PC-9 (cell line): ENCODE measurements around the gene LDLRAD3. TPM values are rescaled to one million over a fixed set of nuclear protein-coding genes. Genes with fewer than 3 reads are reported as not detected.

Source experiments
- BruUV-seq: library from RNA; stranded (reverse); fragments of 400-500 nt; replicated peaks from 2 replicates; lab custom pipeline; 2021; lab: Mats Ljungman, UMichigan
- CTCF ChIA-PET: fragments of 300-600 bp; sonication (Branson Sonifier 250); formaldehyde crosslinking; loops from one replicate; lab custom pipeline; 2022; ENCODE audit warnings: antibody characterized with exemption; lab: Charles Lee
- POLR2A ChIA-PET: fragments of 300-600 bp; sonication (Branson Sonifier 250); formaldehyde crosslinking; loops from one replicate; lab custom pipeline; 2022; ENCODE audit warnings: antibody characterized with exemption; ENCODE audit not compliant: unreplicated experiment; lab: Charles Lee
- DNase-seq, 2 experiments: peaks; one replicate each; pipeline versions ENCODE4 v3.0.0 to v3.0.0-alpha.2; 2015 to 2022; ENCODE audit warnings: mixed read lengths in 1 of 2
- H2AFZ ChIP-seq: fragments of 200-600 bp; sonication (generic); 2 replicates; pipeline ENCODE4 v1.8.1; 2017; ENCODE audit warnings: antibody characterized with exemption
- H3F3A ChIP-seq: fragments of 200-600 bp; sonication (generic); 2 replicates; pipeline ENCODE4 v1.8.1; 2017; ENCODE audit warnings: antibody characterized with exemption, mild to moderate bottlenecking, low read depth; ENCODE audit not compliant: insufficient read depth
- H3K27ac ChIP-seq: fragments of 200-600 bp; sonication (generic); 2 replicates; pipeline ENCODE4 v1.6.1; 2016; ENCODE audit warnings: mixed run types
- H3K27me3 ChIP-seq: fragments of 200-600 bp; sonication (generic); 2 replicates; pipeline ENCODE4 v1.6.1; 2016; ENCODE audit warnings: low read depth, mixed run types; ENCODE audit not compliant: insufficient read depth
- H3K36me3 ChIP-seq: fragments of 200-600 bp; sonication (generic); 2 replicates; pipeline ENCODE4 v1.6.1; 2016; ENCODE audit warnings: low read depth, mixed run types
- H3K4me1 ChIP-seq: fragments of 200-600 bp; sonication (generic); replicated peaks from 2 replicates; pipeline ENCODE4 v1.6.1; 2016; ENCODE audit warnings: mixed run types; ENCODE audit not compliant: insufficient read depth
- H3K4me2 ChIP-seq: fragments of 200-600 bp; sonication (generic); 2 replicates; pipeline ENCODE4 v1.6.1; 2017; ENCODE audit warnings: mixed run types
- H3K4me3 ChIP-seq: fragments of 200-600 bp; sonication (generic); 2 replicates; pipeline ENCODE4 v1.6.1; 2016; ENCODE audit warnings: mixed run types
- H3K79me2 ChIP-seq: fragments of 200-600 bp; sonication (generic); 2 replicates; pipeline ENCODE4 v1.6.1; 2017; ENCODE audit warnings: low read depth, mixed run types
- H3K9me2 ChIP-seq: fragments of 200-600 bp; sonication (generic); 2 replicates; pipeline ENCODE4 v1.8.1; 2017; ENCODE audit warnings: mild to moderate bottlenecking; ENCODE audit not compliant: insufficient read depth
- H3K9me3 ChIP-seq: fragments of 200-600 bp; sonication (generic); 2 replicates; pipeline ENCODE4 v1.8.1; 2016; ENCODE audit warnings: low read depth; ENCODE audit not compliant: insufficient read depth
- H4K20me1 ChIP-seq: fragments of 200-600 bp; sonication (generic); 2 replicates; pipeline ENCODE4 v1.8.1; 2017; ENCODE audit not compliant: insufficient read depth
- EZH2 ChIP-seq: fragments of 200-600 bp; sonication (generic); IDR thresholded peaks from 2 replicates; pipeline ENCODE4 v1.8.0; 2017; ENCODE audit warnings: antibody characterized with exemption, low read depth
- intact Hi-C: fragments of 100-400 bp; cut with micrococcal nuclease; formaldehyde crosslinking; loops from one replicate; pipeline ENCODE4 v1.10.0; 2022; ENCODE audit not compliant: unreplicated experiment
- total RNA-seq: library from RNA; stranded (reverse); gene quantifications from 2 replicates; pipeline ENCODE4 v1.2.3, GENCODE V29; 2021
- TF ChIP-seq, protein P1 (sequence below): fragments of 200-600 bp; sonication (generic); conservative IDR thresholded peaks from 2 replicates; pipeline ENCODE4 v1.6.1; 2017; ENCODE audit warnings: mixed run types, antibody characterized with exemption, mild to moderate bottlenecking, moderate library complexity

The LDLRAD3 gene
- total RNA-seq, 1 experiment from 2014 or later, result 15.9 TPM

GRCh38 chr11:36150986-36151385 is 207.1 kb downstream of the LDLRAD3 start:
- ChIA-PET POLR2A (interaction anchor here (0.7 kb wide), 1 partner anchor 155 kb away, joined by 4 read pairs; no protein-coding TSS in a partner anchor), CTCF (interaction anchor here (2.1 kb wide), 1 partner anchor 329 kb away, joined by 16 read pairs; no protein-coding TSS in a partner anchor)
- TF ChIP-seq, protein P1, sequence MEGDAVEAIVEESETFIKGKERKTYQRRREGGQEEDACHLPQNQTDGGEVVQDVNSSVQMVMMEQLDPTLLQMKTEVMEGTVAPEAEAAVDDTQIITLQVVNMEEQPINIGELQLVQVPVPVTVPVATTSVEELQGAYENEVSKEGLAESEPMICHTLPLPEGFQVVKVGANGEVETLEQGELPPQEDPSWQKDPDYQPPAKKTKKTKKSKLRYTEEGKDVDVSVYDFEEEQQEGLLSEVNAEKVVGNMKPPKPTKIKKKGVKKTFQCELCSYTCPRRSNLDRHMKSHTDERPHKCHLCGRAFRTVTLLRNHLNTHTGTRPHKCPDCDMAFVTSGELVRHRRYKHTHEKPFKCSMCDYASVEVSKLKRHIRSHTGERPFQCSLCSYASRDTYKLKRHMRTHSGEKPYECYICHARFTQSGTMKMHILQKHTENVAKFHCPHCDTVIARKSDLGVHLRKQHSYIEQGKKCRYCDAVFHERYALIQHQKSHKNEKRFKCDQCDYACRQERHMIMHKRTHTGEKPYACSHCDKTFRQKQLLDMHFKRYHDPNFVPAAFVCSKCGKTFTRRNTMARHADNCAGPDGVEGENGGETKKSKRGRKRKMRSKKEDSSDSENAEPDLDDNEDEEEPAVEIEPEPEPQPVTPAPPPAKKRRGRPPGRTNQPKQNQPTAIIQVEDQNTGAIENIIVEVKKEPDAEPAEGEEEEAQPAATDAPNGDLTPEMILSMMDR, result no peak
- no peak for TF ChIP-seq EZH2
- intact Hi-C loops, result loop anchor here (1.0 to 5.0 kb wide), 7 partner anchors 113 to 1225 kb away; no protein-coding TSS in a partner anchor
- Histone ChIP-seq H2AFZ (no peak overlapping the region), H4K20me1 (no peaks in the 10 kb centered on the region), H3K79me2 (no peaks in the 10 kb centered on the region), H3K4me3 (no peak overlapping the region), H3K4me2 (no peak overlapping the region), H3K4me1 (peaks cover 30% of the 10 kb centered on the region), H3K9me2 (no peaks in the 10 kb centered on the region), H3F3A (peaks cover 26% of the 10 kb centered on the region), H3K36me3 (no peaks in the 10 kb centered on the region), H3K27me3 (no peaks in the 10 kb centered on the region), H3K27ac (peak overlapping the region; percentile 89), H3K9me3 (no peaks in the 10 kb centered on the region)
- DNase-seq, result no peak
- no TSS peak for BruUV-seq

DNA sequence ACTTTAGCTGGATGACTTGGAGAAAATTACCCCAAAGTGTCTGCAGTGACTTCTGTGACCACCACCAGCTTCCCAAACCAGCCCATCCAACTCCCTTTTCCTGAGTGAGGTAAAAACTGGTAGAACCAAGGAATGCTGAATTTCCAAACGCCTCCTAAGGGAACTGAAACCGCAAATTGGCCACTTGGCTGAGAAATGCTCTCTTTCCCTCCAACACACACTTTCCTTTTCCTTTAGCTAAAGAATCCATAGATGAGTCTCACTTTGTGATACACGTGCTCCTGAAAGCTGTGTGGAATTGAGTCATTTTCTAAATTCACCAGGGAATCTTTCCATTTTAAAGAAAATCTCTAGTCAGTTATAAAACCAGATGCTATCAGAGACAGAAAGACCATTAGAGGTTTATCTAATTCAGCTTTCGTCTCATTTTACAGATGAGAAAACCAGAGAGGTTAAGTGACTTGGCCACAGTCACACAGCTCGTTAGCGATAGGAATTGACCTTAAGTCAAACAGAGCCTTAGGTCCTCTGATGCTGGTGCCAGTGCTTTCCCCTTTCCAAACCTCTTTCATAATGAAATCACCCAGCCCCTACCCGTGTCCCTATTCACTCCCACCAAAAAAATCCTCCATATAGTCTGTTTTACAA is 208.2 kb downstream of the LDLRAD3 start:
- no peak overlapping the region for H3K4me3 ChIP-seq
- ChIA-PET CTCF (no interaction called here), POLR2A (interaction anchor here (0.7 kb wide), 1 partner anchor 156 kb away, joined by 4 read pairs; no protein-coding TSS in a partner anchor)
- no peaks in the 10 kb centered on the region for H3K36me3 ChIP-seq
- H3K4me1 ChIP-seq, result peaks cover 30% of the 10 kb centered on the region
- H3K9me2 ChIP-seq, result no peaks in the 10 kb centered on the region
- no peak overlapping the region for H2AFZ ChIP-seq
- H4K20me1 ChIP-seq, result no peaks in the 10 kb centered on the region
- H3K27ac ChIP-seq, result no peak overlapping the region
- no TSS peak for BruUV-seq
- no peak for TF ChIP-seq EZH2
- TF ChIP-seq, protein P1, result no peak
- intact Hi-C loops, result loop anchor here (5.0 kb wide), 1 partner anchor 325 kb away; no protein-coding TSS in a partner anchor
- H3K4me2 ChIP-seq, result no peak overlapping the region
- H3K79me2 ChIP-seq, result no peaks in the 10 kb centered on the region
- H3K9me3 ChIP-seq, result no peaks in the 10 kb centered on the region
- H3F3A ChIP-seq, result peaks cover 26% of the 10 kb centered on the region
- no peaks in the 10 kb centered on the region for H3K27me3 ChIP-seq
- DNase-seq, result no peak

DNA sequence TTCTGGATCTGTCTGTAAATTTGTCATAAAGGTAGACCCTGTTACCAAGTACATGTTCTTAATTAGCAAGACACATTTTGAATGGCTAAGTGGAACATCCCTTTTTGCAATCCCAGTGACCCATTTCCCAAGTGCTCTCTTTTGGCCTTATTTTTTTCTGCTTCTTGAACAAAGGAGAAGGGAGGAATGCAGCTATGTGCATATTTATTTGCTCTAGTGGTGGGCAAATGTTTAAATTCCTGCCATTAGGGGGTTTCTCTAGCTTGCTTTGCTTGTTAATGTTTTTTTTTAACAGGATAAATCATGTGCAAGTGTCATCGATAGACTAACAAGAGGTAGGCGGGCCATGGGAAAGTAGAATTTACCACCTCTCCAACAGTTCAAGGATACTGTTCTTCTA is 209.7 kb downstream of the LDLRAD3 start:
- Histone ChIP-seq H3K4me1 (peaks cover 24% of the 10 kb centered on the region), H3K4me2 (no peak overlapping the region), H3K27ac (no peak overlapping the region), H3K9me3 (no peaks in the 10 kb centered on the region), H3K4me3 (no peak overlapping the region), H3K36me3 (no peaks in the 10 kb centered on the region), H3K9me2 (no peaks in the 10 kb centered on the region), H4K20me1 (no peaks in the 10 kb centered on the region), H3K79me2 (no peaks in the 10 kb centered on the region), H3K27me3 (no peaks in the 10 kb centered on the region), H2AFZ (no peak overlapping the region), H3F3A (peaks cover 20% of the 10 kb centered on the region)
- TF ChIP-seq, protein P1, result no peak
- no peak for TF ChIP-seq EZH2
- intact Hi-C loops, result loop anchor here (5.0 kb wide), 1 partner anchor 324 kb away; no protein-coding TSS in a partner anchor
- ChIA-PET CTCF (no interaction called here), POLR2A (no interaction called here)
- BruUV-seq, result no TSS peak
- DNase-seq, result no peak
